ENCODE data around the gene TCL1A. TPM values are rescaled to one million over a fixed set of nuclear protein-coding genes. Genes with fewer than 3 reads are reported as not detected.

TCL1A gene
- total RNA-seq, 1 experiment from 2014 or later, result not detected

GRCh38 chr14:95707327-95707726 is 6.6 kb downstream of the TCL1A start:
- no peaks in the 10 kb centered on the region; the same call in 1 of the 2 replicates for H3K27me3 ChIP-seq (ENCODE audit: control insufficient read depth, insufficient read depth, low read length)
- H3K36me3 ChIP-seq (ENCODE audit: control insufficient read depth, insufficient read depth, low read length), result no peaks in the 10 kb centered on the region
- BruUV-seq (replicated peaks), result no TSS peak
- ATAC-seq (no peak), DNase-seq (ENCODE audit: low read depth, low spot score) (no peak)
- no peak for TF ChIP-seq REST (IDR thresholded peaks at IDR 0.05; ENCODE audit: insufficient read depth in 1 of 2, low read depth in 2 of 2, low read length in 1 of 2)
- TF ChIP-seq POLR2AphosphoS5 (IDR thresholded peaks at IDR 0.05; ENCODE audit: low read depth, low read length), result no peak
- TF ChIP-seq SIN3A (IDR thresholded peaks at IDR 0.05; ENCODE audit: borderline replicate concordance, insufficient read depth, low read depth, low read length), result no peak
- TF ChIP-seq TCF7L2 (IDR thresholded peaks at IDR 0.05; ENCODE audit: low read depth, low read length), result no peak
- no peak for TF ChIP-seq CTCF (IDR thresholded peaks at IDR 0.05)
- H3K4me3 ChIP-seq (ENCODE audit: low read depth in 2 of 2, low read length in 2 of 2), result no peak overlapping the region
- ChIA-PET POLR2A (no interaction called here), CTCF (no interaction called here)
- no peaks in the 10 kb centered on the region for H3K9me3 ChIP-seq (ENCODE audit: control insufficient read depth, insufficient read depth, low read depth, low read length)
- no peaks in the 10 kb centered on the region for H3K4me1 ChIP-seq (ENCODE audit: control insufficient read depth, insufficient read depth, low read length)
- in situ Hi-C loops (cut with HindIII; ENCODE audit: low pct_unique_long_range_greater_than_20kb, low sequenced_read_pairs), result no loop called here
- H3K27ac ChIP-seq (ENCODE audit: low read length), result no peak overlapping the region
- intact Hi-C loops (cut with micrococcal nuclease; ENCODE audit: unreplicated experiment), result no loop called here

GRCh38 chr14:95705518-95705917 is 8.4 kb downstream of the TCL1A start:
- H3K4me1 ChIP-seq (ENCODE audit: control insufficient read depth, insufficient read depth, low read length), result no peaks in the 10 kb centered on the region
- ChIA-PET CTCF (no interaction called here), POLR2A (interaction anchor here (0.6 kb wide), 1 partner anchor 17 kb away, joined by 6 read pairs; no protein-coding TSS in a partner anchor)
- DNase-seq (ENCODE audit: low read depth, low spot score) (no peak), ATAC-seq (no peak)
- no peaks in the 10 kb centered on the region for H3K9me3 ChIP-seq (ENCODE audit: control insufficient read depth, insufficient read depth, low read depth, low read length)
- H3K36me3 ChIP-seq (ENCODE audit: control insufficient read depth, insufficient read depth, low read length), result no peaks in the 10 kb centered on the region
- H3K27me3 ChIP-seq (ENCODE audit: control insufficient read depth, insufficient read depth, low read length), result no peaks in the 10 kb centered on the region; the same call in 1 of the 2 replicates
- no TSS peak for BruUV-seq (replicated peaks)
- TF ChIP-seq POLR2AphosphoS5 (IDR thresholded peaks at IDR 0.05; ENCODE audit: low read depth, low read length), result no peak
- no peak for TF ChIP-seq CTCF (IDR thresholded peaks at IDR 0.05)
- TF ChIP-seq REST (IDR thresholded peaks at IDR 0.05; ENCODE audit: insufficient read depth in 1 of 2, low read depth in 2 of 2, low read length in 1 of 2), result no peak
- no peak for TF ChIP-seq TCF7L2 (IDR thresholded peaks at IDR 0.05; ENCODE audit: low read depth, low read length)
- TF ChIP-seq SIN3A (IDR thresholded peaks at IDR 0.05; ENCODE audit: borderline replicate concordance, insufficient read depth, low read depth, low read length), result no peak
- H3K4me3 ChIP-seq (ENCODE audit: low read depth in 2 of 2, low read length in 2 of 2), result no peak overlapping the region
- in situ Hi-C loops (cut with HindIII; ENCODE audit: low pct_unique_long_range_greater_than_20kb, low sequenced_read_pairs) (no loop called here), intact Hi-C loops (cut with micrococcal nuclease; ENCODE audit: unreplicated experiment) (no loop called here)
- H3K27ac ChIP-seq (ENCODE audit: low read length), result no peak overlapping the region

Measured in Panc1 (cell line).